Measurements from ENCODE around the gene OR7A10.

The OR7A10 gene
- total RNA-seq = 0 reads per million in 9 experiments

- H3K27me3 Mint-ChIP-seq = peaks cover 49 to 65% of the 10 kb centered on the region in 2 donors
- ATAC-seq (replicated peaks) = no peak
- no peak for DNase-seq
- no peak within 1 kb of the TSS for H3K4me3 Mint-ChIP-seq
- H3K4me1 Mint-ChIP-seq (ENCODE audit: low read depth in 2 of 2) = no peaks in the 10 kb centered on the region
- H3K36me3 Mint-ChIP-seq (ENCODE audit: insufficient read depth) = no peaks in the 10 kb centered on the region
- no peak within 1 kb of the TSS for H3K27ac Mint-ChIP-seq
- peaks cover 0 to 2% of the 10 kb centered on the region in 2 donors for H3K9me3 Mint-ChIP-seq
Measured at GRCh38 chr19:14848822-14849221, at the start of gene OR7A10. Gene OR7A10, minus strand, starts transcription at chr19:14848922. Its CDS starts 7,045 bp downstream, at chr19:14841877.

DNA sequence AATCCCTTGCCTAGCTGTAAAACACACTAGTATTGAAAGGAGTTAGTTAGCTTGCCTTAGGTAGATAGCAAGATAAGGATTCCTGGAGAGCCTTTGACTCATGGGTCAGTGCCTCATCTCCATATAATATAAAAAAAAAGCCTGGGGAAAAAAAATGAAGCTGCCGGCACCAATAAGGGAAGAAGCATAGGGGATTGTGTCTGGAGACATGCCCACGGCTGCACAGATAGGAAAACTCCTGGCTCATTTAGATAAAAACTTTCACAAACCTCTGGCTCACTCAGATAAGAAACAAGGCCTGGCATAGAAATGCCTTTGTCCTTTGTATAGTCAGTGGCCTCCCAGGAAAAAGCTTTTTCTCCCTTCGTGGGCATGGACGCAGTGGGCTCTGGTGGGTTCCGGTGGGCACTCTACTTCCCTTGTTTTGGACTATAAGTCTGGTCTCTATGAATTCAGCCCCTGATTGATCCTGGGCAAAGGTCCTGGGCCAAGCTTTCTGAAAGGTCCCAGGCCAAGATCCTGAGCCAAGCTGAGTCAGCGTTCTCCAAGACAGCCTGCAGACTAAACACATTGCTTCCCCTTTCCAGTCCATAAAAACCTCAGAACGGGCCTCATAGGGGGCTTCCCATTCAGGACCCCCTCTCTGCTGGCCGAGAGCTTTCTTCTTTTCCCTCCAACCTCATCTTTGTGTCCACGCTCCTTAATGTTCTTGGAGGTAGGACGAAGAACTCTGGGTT lies 42.1 kb upstream of the OR7A10 start:
- no peaks in the 10 kb centered on the region for H3K9me3 Mint-ChIP-seq
- no peak overlapping the region for H3K27ac Mint-ChIP-seq
- ATAC-seq (replicated peaks) (no peak), DNase-seq (no peak)
- peaks cover 5% of the 10 kb centered on the region in 2 donors for H3K4me1 Mint-ChIP-seq (ENCODE audit: low read depth in 2 of 2)
- H3K4me3 Mint-ChIP-seq = no peak overlapping the region
- no peaks in the 10 kb centered on the region for H3K36me3 Mint-ChIP-seq (ENCODE audit: insufficient read depth)
- H3K27me3 Mint-ChIP-seq = peaks cover 46 to 48% of the 10 kb centered on the region in 2 donors

GRCh38 chr19:14889994-14890642 lies 41.4 kb upstream of the OR7A10 start:
- Mint-ChIP-seq H3K36me3 (ENCODE audit: insufficient read depth) (no peaks in the 10 kb centered on the region), H3K27ac (no peak overlapping the region), H3K4me1 (ENCODE audit: low read depth in 2 of 2) (peaks cover 5% of the 10 kb centered on the region in 2 donors), H3K9me3 (no peaks in the 10 kb centered on the region), H3K27me3 (peaks cover 45 to 46% of the 10 kb centered on the region in 2 donors), H3K4me3 (no peak overlapping the region)
- no peak for DNase-seq
- ATAC-seq (replicated peaks) = no peak

- DNase-seq (no peak), ATAC-seq (replicated peaks) (no peak)
- no peak within 1 kb of the TSS for H3K4me3 Mint-ChIP-seq
- no peaks in the 10 kb centered on the region for H3K9me3 Mint-ChIP-seq
- no peaks in the 10 kb centered on the region for H3K36me3 Mint-ChIP-seq (ENCODE audit: insufficient read depth)
- H3K4me1 Mint-ChIP-seq (ENCODE audit: low read depth in 2 of 2) = peaks cover 5% of the 10 kb centered on the region in 2 donors
- no peak within 1 kb of the TSS for H3K27ac Mint-ChIP-seq
- peaks cover 43 to 48% of the 10 kb centered on the region in 2 donors for H3K27me3 Mint-ChIP-seq
Measured at GRCh38 chr19:14886032-14886431, 37.3 kb upstream of the OR7A10 start, which contains the start of gene OR7A17. Gene OR7A17, minus strand, starts transcription at chr19:14886132. Its CDS starts 4,777 bp downstream, at chr19:14881355.

GRCh38 chr19:14871619-14872230 lies 23.0 kb upstream of the OR7A10 start:
- DNase-seq (no peak), ATAC-seq (replicated peaks) (no peak)
- no peaks in the 10 kb centered on the region for H3K4me1 Mint-ChIP-seq (ENCODE audit: low read depth in 2 of 2)
- no peaks in the 10 kb centered on the region for H3K9me3 Mint-ChIP-seq
- H3K27ac Mint-ChIP-seq = no peak overlapping the region
- no peaks in the 10 kb centered on the region for H3K36me3 Mint-ChIP-seq (ENCODE audit: insufficient read depth)
- peaks cover 48 to 69% of the 10 kb centered on the region in 2 donors for H3K27me3 Mint-ChIP-seq
- H3K4me3 Mint-ChIP-seq = no peak overlapping the region

- Mint-ChIP-seq H3K27me3 (peaks cover 43 to 74% of the 10 kb centered on the region in 2 donors), H3K27ac (no peak overlapping the region), H3K9me3 (no peaks in the 10 kb centered on the region), H3K36me3 (ENCODE audit: insufficient read depth) (no peaks in the 10 kb centered on the region), H3K4me3 (no peak overlapping the region), H3K4me1 (ENCODE audit: low read depth in 2 of 2) (no peaks in the 10 kb centered on the region)
- no peak for DNase-seq
- no peak for ATAC-seq (replicated peaks)
Measured at GRCh38 chr19:14868497-14868896, 19.8 kb upstream of the OR7A10 start.

GRCh38 chr19:14843578-14843977 lies 5.1 kb downstream of the OR7A10 start:
- no peak for DNase-seq
- no peaks in the 10 kb centered on the region for H3K36me3 Mint-ChIP-seq (ENCODE audit: insufficient read depth)
- no peak overlapping the region for H3K27ac Mint-ChIP-seq
- H3K9me3 Mint-ChIP-seq = peaks cover 0 to 2% of the 10 kb centered on the region in 2 donors
- H3K27me3 Mint-ChIP-seq = peaks cover 49 to 70% of the 10 kb centered on the region in 2 donors
- no peak for ATAC-seq (replicated peaks)
- no peak overlapping the region for H3K4me3 Mint-ChIP-seq
- no peaks in the 10 kb centered on the region for H3K4me1 Mint-ChIP-seq (ENCODE audit: low read depth in 2 of 2)

- no peak for DNase-seq
- ATAC-seq (replicated peaks) = no peak
- Mint-ChIP-seq H3K36me3 (ENCODE audit: insufficient read depth) (no peaks in the 10 kb centered on the region), H3K27me3 (peaks cover 45 to 66% of the 10 kb centered on the region in 2 donors), H3K4me3 (no peak overlapping the region), H3K9me3 (peaks cover 0 to 2% of the 10 kb centered on the region in 2 donors), H3K4me1 (ENCODE audit: low read depth in 2 of 2) (no peaks in the 10 kb centered on the region), H3K27ac (no peak overlapping the region)
Measured at GRCh38 chr19:14843169-14843568, 5.6 kb downstream of the OR7A10 start.

- Mint-ChIP-seq H3K36me3 (ENCODE audit: insufficient read depth) (no peaks in the 10 kb centered on the region), H3K27ac (no peak overlapping the region), H3K4me3 (no peak overlapping the region), H3K27me3 (peaks cover 46 to 78% of the 10 kb centered on the region in 2 donors), H3K9me3 (no peaks in the 10 kb centered on the region), H3K4me1 (ENCODE audit: low read depth in 2 of 2) (no peaks in the 10 kb centered on the region)
- DNase-seq (no peak), ATAC-seq (replicated peaks) (no peak)
Measured at GRCh38 chr19:14840206-14840605, 8.5 kb downstream of the OR7A10 start.

DNA sequence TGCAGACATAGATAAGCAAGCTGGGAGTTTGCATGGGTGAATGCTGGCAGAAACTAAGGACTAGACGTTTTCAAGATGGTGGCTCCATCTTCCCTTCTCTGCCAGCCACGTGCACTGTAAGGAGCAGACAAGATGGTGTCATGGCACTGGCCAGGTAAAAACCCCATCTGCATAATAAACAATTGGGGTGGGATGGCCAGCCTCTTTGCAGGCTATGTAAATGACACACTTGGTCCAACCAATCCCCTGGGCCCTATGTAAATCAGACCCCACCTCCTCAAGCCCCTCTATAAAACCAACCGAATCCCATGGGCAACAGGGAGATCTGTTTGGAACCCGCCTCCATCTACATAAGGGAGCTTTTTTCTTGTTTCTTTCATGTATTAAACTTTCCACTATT lies 11.3 kb downstream of the OR7A10 start:
- peaks cover 32 to 68% of the 10 kb centered on the region in 2 donors for H3K27me3 Mint-ChIP-seq
- H3K27ac Mint-ChIP-seq = no peak overlapping the region
- no peaks in the 10 kb centered on the region for H3K4me1 Mint-ChIP-seq (ENCODE audit: low read depth in 2 of 2)
- no peaks in the 10 kb centered on the region for H3K36me3 Mint-ChIP-seq (ENCODE audit: insufficient read depth)
- no peaks in the 10 kb centered on the region for H3K9me3 Mint-ChIP-seq
- H3K4me3 Mint-ChIP-seq = no peak overlapping the region
- DNase-seq (no peak), ATAC-seq (replicated peaks) (no peak)

GRCh38 chr19:14835011-14835410 lies 13.7 kb downstream of the OR7A10 start, which contains the start of the genes OR7A5 and OR7C1:
Gene OR7A5, minus strand, starts transcription at chr19:14835185. Its CDS starts 6,944 bp downstream, at chr19:14828241.
Gene OR7C1, minus strand, starts transcription at chr19:14835185. Its CDS starts 35,049 bp downstream, at chr19:14800136.
- Mint-ChIP-seq H3K27ac (no peak within 1 kb of the TSS), H3K27me3 (peaks cover 24 to 55% of the 10 kb centered on the region in 2 donors), H3K9me3 (no peaks in the 10 kb centered on the region), H3K4me3 (no peak within 1 kb of the TSS), H3K36me3 (ENCODE audit: insufficient read depth) (no peaks in the 10 kb centered on the region), H3K4me1 (ENCODE audit: low read depth in 2 of 2) (no peaks in the 10 kb centered on the region)
- DNase-seq (no peak), ATAC-seq (replicated peaks) (no peak)

- Mint-ChIP-seq H3K9me3 (no peaks in the 10 kb centered on the region), H3K27ac (no peak overlapping the region), H3K4me1 (ENCODE audit: low read depth in 2 of 2) (no peaks in the 10 kb centered on the region), H3K27me3 (peaks cover 50 to 71% of the 10 kb centered on the region in 2 donors), H3K4me3 (no peak overlapping the region), H3K36me3 (ENCODE audit: insufficient read depth) (no peaks in the 10 kb centered on the region)
- no peak for ATAC-seq (replicated peaks)
- DNase-seq = no peak
Measured at GRCh38 chr19:14830702-14831101, 18.0 kb downstream of the OR7A10 start.

GRCh38 chr19:14826006-14826405 lies 22.7 kb downstream of the OR7A10 start:
- Mint-ChIP-seq H3K27me3 (peaks cover 68 to 95% of the 10 kb centered on the region in 2 donors), H3K27ac (no peak overlapping the region), H3K4me1 (ENCODE audit: low read depth in 2 of 2) (no peaks in the 10 kb centered on the region), H3K9me3 (no peaks in the 10 kb centered on the region), H3K4me3 (no peak overlapping the region), H3K36me3 (ENCODE audit: insufficient read depth) (no peaks in the 10 kb centered on the region)
- DNase-seq (no peak), ATAC-seq (replicated peaks) (no peak)
